Neural cell (in vitro differentiated cells): Measurements from ENCODE around the gene NPSR1. TPM values are rescaled to one million over a fixed set of nuclear protein-coding genes. Genes with fewer than 3 reads are reported as not detected.

Experiments
- H2AFZ ChIP-seq: fragments of 200-600, 300-800 bp; sonication (generic), shearing (Covaris generic); 2 replicates; pipeline ENCODE4 v1.6.0; 2014; ENCODE audit warnings: low read depth, mild to moderate bottlenecking, antibody characterized with exemption, low read length, moderate library complexity
- H3F3A ChIP-seq: fragments of 200-600 bp; shearing (Covaris generic); 2 replicates; pipeline ENCODE4 v1.6.1; 2016; ENCODE audit warnings: mild to moderate bottlenecking, moderate library complexity, mixed read lengths, antibody characterized with exemption, low read length; ENCODE audit not compliant: insufficient read depth, poor library complexity, severe bottlenecking
- H3K27ac ChIP-seq: fragments of 200-600, 300-800 bp; sonication (generic), shearing (Covaris generic); 2 replicates; pipeline ENCODE4 v1.5.1; 2014; ENCODE audit warnings: mild to moderate bottlenecking, low read length, moderate library complexity
- H3K27me3 ChIP-seq: fragments of 300-800, 200-600 bp; sonication (generic), shearing (Covaris generic); 2 replicates; pipeline ENCODE4 v1.6.0; 2014; ENCODE audit warnings: mild to moderate bottlenecking, low read depth, low read length, moderate library complexity; ENCODE audit not compliant: insufficient read depth
- H3K36me3 ChIP-seq: fragments of 300-800, 200-600 bp; sonication (generic), shearing (Covaris generic); 2 replicates; pipeline ENCODE4 v1.5.1; 2014; ENCODE audit warnings: mild to moderate bottlenecking, antibody characterized with exemption, low read length, moderate library complexity; ENCODE audit not compliant: insufficient read depth
- H3K4me2 ChIP-seq: fragments of 300-800, 200-600 bp; sonication (generic), shearing (Covaris generic); 2 replicates; pipeline ENCODE4 v1.6.0; 2014; ENCODE audit warnings: mild to moderate bottlenecking, low read length
- H3K4me3 ChIP-seq: fragments of 300-800, 200-600 bp; sonication (generic), shearing (Covaris generic); 2 replicates; pipeline ENCODE4 v1.5.1; 2014; ENCODE audit warnings: mild to moderate bottlenecking, low read length, moderate library complexity
- H3K79me2 ChIP-seq: fragments of 200-600 bp; shearing (Covaris generic); replicated peaks from 2 replicates; pipeline ENCODE4 v1.6.0; 2014; ENCODE audit warnings: mild to moderate bottlenecking, low read length, moderate library complexity; ENCODE audit not compliant: insufficient read depth
- H3K9ac ChIP-seq: fragments of 300-800, 200-600 bp; sonication (generic), shearing (Covaris generic); 2 replicates; pipeline ENCODE4 v1.6.1; 2016; ENCODE audit warnings: mild to moderate bottlenecking, low read length, mixed read lengths
- H3K9me2 ChIP-seq: fragments of 200-600 bp; shearing (Covaris generic); 2 replicates; pipeline ENCODE4 v1.6.1; 2016; ENCODE audit warnings: mild to moderate bottlenecking, low read length, mixed read lengths; ENCODE audit not compliant: insufficient read depth
- H3K9me3 ChIP-seq: fragments of 200-600, 300-800 bp; sonication (generic), shearing (Covaris generic); 2 replicates; pipeline ENCODE4 v1.6.1; 2016; ENCODE audit warnings: mild to moderate bottlenecking, mixed run types, low read length, moderate library complexity, mixed read lengths
- H4K20me1 ChIP-seq: fragments of 200-600 bp; shearing (Covaris generic); 2 replicates; pipeline ENCODE4 v1.6.1; 2016; ENCODE audit warnings: mild to moderate bottlenecking, mixed run types; ENCODE audit not compliant: insufficient read depth
- CTCF ChIP-seq: fragments of 450-650 bp; IDR thresholded peaks from 2 replicates; pipeline ENCODE4 v1.5.1; 2014; ENCODE audit warnings: antibody characterized with exemption, mild to moderate bottlenecking, moderate library complexity; ENCODE audit not compliant: poor library complexity, severe bottlenecking
- EP300 ChIP-seq: fragments of 450-650 bp; conservative IDR thresholded peaks from 2 replicates; pipeline ENCODE4 v1.6.1; 2014; ENCODE audit warnings: antibody characterized with exemption, mild to moderate bottlenecking, moderate library complexity; ENCODE audit not compliant: poor library complexity, severe bottlenecking
- EZH2 ChIP-seq: fragments of 200-600, 300-800 bp; shearing (Covaris generic), sonication (generic); IDR thresholded peaks from 2 replicates; pipeline ENCODE4 v1.6.1; 2014; ENCODE audit warnings: antibody characterized with exemption, low read length, borderline replicate concordance, mild to moderate bottlenecking; ENCODE audit not compliant: insufficient read depth, poor library complexity, severe bottlenecking
- MXI1 ChIP-seq: fragments of 450-650 bp; conservative IDR thresholded peaks from 2 replicates; pipeline ENCODE4 v1.6.1; 2014; ENCODE audit warnings: antibody characterized with exemption, mild to moderate bottlenecking; ENCODE audit not compliant: poor library complexity, severe bottlenecking
- POLR2AphosphoS5 ChIP-seq: IDR thresholded peaks from 2 replicates; pipeline ENCODE4 v1.6.1; 2012
- RAD21 ChIP-seq: fragments of 450-650 bp; conservative IDR thresholded peaks from 2 replicates; pipeline ENCODE4 v1.6.1; 2014; ENCODE audit warnings: antibody characterized with exemption, mild to moderate bottlenecking, moderate library complexity
- REST ChIP-seq: IDR thresholded peaks from 2 replicates; pipeline ENCODE4 v1.6.1; 2012; ENCODE audit warnings: borderline replicate concordance
- SMC3 ChIP-seq: fragments of 450-650 bp; conservative IDR thresholded peaks from 2 replicates; pipeline ENCODE4 v1.6.1; 2014; ENCODE audit warnings: antibody characterized with exemption, mild to moderate bottlenecking, moderate library complexity; ENCODE audit not compliant: poor library complexity
- TAF1 ChIP-seq: IDR thresholded peaks from 2 replicates; pipeline ENCODE4 v1.6.1; 2012; ENCODE audit warnings: low read depth
- polyA plus RNA-seq: library from polyadenylated mRNA; depleted of rRNA; stranded (reverse); fragments of >200 nt; gene quantifications from 2 replicates; pipeline ENCODE4 v1.2.3, GENCODE V29; 2014
- small RNA-seq, 3 experiments: library from RNA; depleted of rRNA; stranded (forward); fragments of <200 nt; gene quantifications; one replicate each; pipeline ENCODE3, GENCODE V24; 2012

The NPSR1 gene
- polyA plus RNA-seq, 1 donor from 2014 or later = not detected

GRCh38 chr7:34889951-34890350, 231.9 kb downstream of the NPSR1 start:
- H3K4me3 ChIP-seq = no peak overlapping the region
- TF ChIP-seq POLR2AphosphoS5 = no peak
- no peak overlapping the region for H2AFZ ChIP-seq
- no peaks in the 10 kb centered on the region for H3K36me3 ChIP-seq
- no peaks in the 10 kb centered on the region for H3K9me3 ChIP-seq
- H3K79me2 ChIP-seq = no peaks in the 10 kb centered on the region
- H3F3A ChIP-seq = no peaks in the 10 kb centered on the region
- H4K20me1 ChIP-seq = no peaks in the 10 kb centered on the region
- no peak overlapping the region for H3K27ac ChIP-seq
- H3K9me2 ChIP-seq = no peaks in the 10 kb centered on the region
- no peaks in the 10 kb centered on the region for H3K27me3 ChIP-seq
- no peak overlapping the region for H3K9ac ChIP-seq
- no peak overlapping the region for H3K4me2 ChIP-seq

- H3K9me2 ChIP-seq = no peaks in the 10 kb centered on the region
- H3F3A ChIP-seq = no peaks in the 10 kb centered on the region
- H2AFZ ChIP-seq = no peak overlapping the region
- H3K27ac ChIP-seq = no peak overlapping the region
- H3K27me3 ChIP-seq = no peaks in the 10 kb centered on the region
- no peaks in the 10 kb centered on the region for H3K36me3 ChIP-seq
- no peak for TF ChIP-seq POLR2AphosphoS5
- TF ChIP-seq SMC3 = no peak
- no peak for TF ChIP-seq RAD21
- no peak for TF ChIP-seq MXI1
- TF ChIP-seq EZH2 = no peak
- TF ChIP-seq CTCF = no peak
- TF ChIP-seq EP300 = no peak
- no peak for TF ChIP-seq REST
- TF ChIP-seq TAF1 = no peak
- H3K9me3 ChIP-seq = peaks cover 8% of the 10 kb centered on the region
- no peak overlapping the region for H3K4me2 ChIP-seq
- no peaks in the 10 kb centered on the region for H4K20me1 ChIP-seq
- H3K79me2 ChIP-seq = no peaks in the 10 kb centered on the region
- no peak overlapping the region for H3K9ac ChIP-seq
- no peak overlapping the region for H3K4me3 ChIP-seq
Measured at GRCh38 chr7:34895202-34895601, 237.2 kb downstream of the NPSR1 start.

Small RNA genes within 50 kb of the gene (small RNA-seq; reads per million reads assigned to genes)
- gene RF00322 (0 reads per million in 3 experiments), gene RN7SL132P (0 reads per million in 3 experiments)
